ENCODE data around the gene CDIP1. TPM values are rescaled to one million over a fixed set of nuclear protein-coding genes. Genes with fewer than 3 reads are reported as not detected.

The CDIP1 gene
- total RNA-seq, 4 donors from 2014 or later: 14.7 to 30.0 (median 21.3) TPM

- Histone ChIP-seq H3K27ac (no peak overlapping the region), H3K9me3 (no peaks in the 10 kb centered on the region), H3K27me3 (no peaks in the 10 kb centered on the region), H3K4me1 (no peaks in the 10 kb centered on the region), H3K4me3 (no peak overlapping the region), H3K36me3 (peaks cover 72% of the 10 kb centered on the region)
- 90% methylated on average over 22 of the region's 22 CpGs for WGBS
- DNase-seq (ENCODE audit: low spot score in 2 of 2): no peak
- TF ChIP-seq CTCF (IDR thresholded peaks at IDR 0.05): no peak
- no peak for TF ChIP-seq POLR2AphosphoS5 (IDR thresholded peaks at IDR 0.05)
- TF ChIP-seq EP300 (IDR thresholded peaks at IDR 0.05): no peak
- TF ChIP-seq POLR2A (IDR thresholded peaks at IDR 0.05): no peak
These were observed 74.9 kb downstream of the CDIP1 start for GRCh38 chr16:4463522-4464163.

- Histone ChIP-seq H3K36me3 (peaks cover 73% of the 10 kb centered on the region), H3K4me1 (no peaks in the 10 kb centered on the region), H3K9me3 (no peaks in the 10 kb centered on the region), H3K4me3 (no peak overlapping the region), H3K27me3 (no peaks in the 10 kb centered on the region), H3K27ac (no peak overlapping the region)
- 71% methylated on average over 3 of the region's 27 CpGs for WGBS
- TF ChIP-seq EP300 (IDR thresholded peaks at IDR 0.05) (no peak), POLR2AphosphoS5 (IDR thresholded peaks at IDR 0.05) (no peak), CTCF (IDR thresholded peaks at IDR 0.05) (no peak), POLR2A (IDR thresholded peaks at IDR 0.05) (no peak)
- no peak for DNase-seq (ENCODE audit: low spot score in 2 of 2)
These were observed 77.1 kb downstream of the CDIP1 start for GRCh38 chr16:4461250-4462085.

GRCh38 chr16:4460936-4461249 lies 77.7 kb downstream of the CDIP1 start:
- Histone ChIP-seq H3K4me3 (no peak overlapping the region), H3K4me1 (no peaks in the 10 kb centered on the region), H3K27me3 (no peaks in the 10 kb centered on the region), H3K27ac (no peak overlapping the region), H3K9me3 (no peaks in the 10 kb centered on the region), H3K36me3 (peaks cover 72% of the 10 kb centered on the region)
- WGBS: 81% methylated on average over 5 of the region's 5 CpGs
- DNase-seq (ENCODE audit: low spot score in 2 of 2): no peak
- no peak for TF ChIP-seq POLR2AphosphoS5 (IDR thresholded peaks at IDR 0.05)
- TF ChIP-seq CTCF (IDR thresholded peaks at IDR 0.05): no peak
- no peak for TF ChIP-seq POLR2A (IDR thresholded peaks at IDR 0.05)
- no peak for TF ChIP-seq EP300 (IDR thresholded peaks at IDR 0.05)

Other genes starting within 250 kb of the CDIP1 start
- 1 to 10 TPM; 1.1 to 3.1 (median 2.3) TPM for gene GLIS2, start 222.7 kb downstream of the CDIP1 start, total RNA-seq
- gene PAM16, start 187.5 kb downstream of the CDIP1 start, total RNA-seq: 10 to 100 TPM; 23.8 to 54.7 (median 46.1) TPM
- 10 to 100 TPM; 10.8 to 23.3 (median 22.3) TPM for gene VASN, start 166.9 kb downstream of the CDIP1 start, total RNA-seq
- gene CORO7, start 122.2 kb downstream of the CDIP1 start, total RNA-seq: 10 to 100 TPM; 18.8 to 29.6 (median 25.7) TPM
- gene DNAJA3, start 112.9 kb downstream of the CDIP1 start, total RNA-seq: 10 to 100 TPM; 41.1 to 70.9 (median 48.7) TPM
- gene NMRAL1, start 64.1 kb downstream of the CDIP1 start, total RNA-seq: 10 to 100 TPM; 52.7 to 72.3 (median 61.6) TPM
- gene HMOX2, start 62.4 kb downstream of the CDIP1 start, total RNA-seq: 10 to 100 TPM; 43.6 to 64.3 (median 52.7) TPM
- 1 to 10 TPM in 1 of 4 donors, under 1 TPM in 3; 0.15 to 1.2 (median 0.33) TPM for gene C16orf96, start 17.6 kb upstream of the CDIP1 start, total RNA-seq
- gene UBALD1, start 76.1 kb upstream of the CDIP1 start, total RNA-seq: 10 to 100 TPM; 11.5 to 29.7 (median 15.2) TPM
- gene MGRN1, start 86.1 kb upstream of the CDIP1 start, total RNA-seq: 10 to 100 TPM; 30.8 to 58.2 (median 44.8) TPM
- 10 to 100 TPM; 19.9 to 32.7 (median 24.6) TPM for gene NUDT16L1, start 154.8 kb upstream of the CDIP1 start, total RNA-seq
- gene ANKS3, start 195.5 kb upstream of the CDIP1 start, total RNA-seq: 10 to 100 TPM; 11.5 to 36.5 (median 20.0) TPM
- gene DNAAF8, start 195.8 kb upstream of the CDIP1 start, total RNA-seq: 1 to 10 TPM in 2 of 4 donors, under 1 TPM in 1, not detected in 1; 0.36 to 1.7 (median 1.4) TPM
- 10 to 100 TPM in 2 of 4 donors, 1 to 10 TPM in 2; 7.9 to 17.6 (median 12.4) TPM for gene ZNF500, start 228.4 kb upstream of the CDIP1 start, total RNA-seq
- gene SEPTIN12, start 249.6 kb upstream of the CDIP1 start, total RNA-seq: not detected